SK-N-SH treated with all-trans-retinoic acid at 6 μM for 48 hours (cell line): ENCODE data around the gene ADRA2C.

Source experiments
- ATAC-seq: fragments of 200-7000 bp; cut with Tn5 transposase; 3 replicates; pipeline ENCODE4 v1.9.1; 2020; ENCODE audit warnings: mild to moderate bottlenecking, moderate library complexity
- ARNTL ChIP-seq: fragments of 450-650 bp; formaldehyde crosslinking; IDR thresholded peaks from 2 replicates; pipeline ENCODE4 v1.5.0; 2020; ENCODE audit warnings: low read depth, mild to moderate bottlenecking, moderate library complexity, borderline replicate concordance
- BACH2 ChIP-seq: fragments of 250-450 bp; sonication (Bioruptor Pico); IDR thresholded peaks from 2 replicates; pipeline ENCODE4 v1.9.0; 2021; ENCODE audit warnings: mild to moderate bottlenecking, borderline replicate concordance
- CREB5 ChIP-seq: fragments of 250-450 bp; sonication (Bioruptor Pico); IDR thresholded peaks from 2 replicates; pipeline ENCODE4 v1.5.1; 2020; ENCODE audit warnings: low read depth, mild to moderate bottlenecking, moderate library complexity
- CSDC2 ChIP-seq: fragments of 250-450 bp; sonication (Bioruptor Pico); IDR thresholded peaks from 2 replicates; pipeline ENCODE4 v1.5.0; 2020; ENCODE audit warnings: mild to moderate bottlenecking, moderate library complexity
- CSRNP3 ChIP-seq: fragments of 250-450 bp; sonication (Bioruptor Pico); IDR thresholded peaks from 2 replicates; pipeline ENCODE4 v1.5.1; 2021; ENCODE audit warnings: mild to moderate bottlenecking, moderate library complexity
- GLIS3 ChIP-seq: fragments of 250-450 bp; sonication (Bioruptor Pico); IDR thresholded peaks from 2 replicates; pipeline ENCODE4 v1.5.0; 2020; ENCODE audit warnings: mild to moderate bottlenecking, moderate library complexity
- OSR1 ChIP-seq: fragments of 250-450 bp; sonication (Bioruptor Pico); IDR thresholded peaks from 2 replicates; pipeline ENCODE4 v1.8.0; 2022; ENCODE audit warnings: moderate library complexity, mild to moderate bottlenecking, inconsistent platforms
- PATZ1 ChIP-seq: fragments of 250-450 bp; sonication (Bioruptor Pico); IDR thresholded peaks from 2 replicates; pipeline ENCODE4 v1.8.0; 2020; ENCODE audit warnings: mild to moderate bottlenecking, moderate library complexity, borderline replicate concordance
- POU6F1 ChIP-seq: fragments of 250-450 bp; sonication (Bioruptor Pico); IDR thresholded peaks from 2 replicates; pipeline ENCODE4 v1.8.0; 2021; ENCODE audit warnings: low read depth, mild to moderate bottlenecking, moderate library complexity, borderline replicate concordance
- PPARA ChIP-seq: fragments of 250-450 bp; sonication (Bioruptor Pico); IDR thresholded peaks from 2 replicates; pipeline ENCODE4 v1.5.0; 2020; ENCODE audit warnings: mild to moderate bottlenecking, borderline replicate concordance
- RARB ChIP-seq: fragments of 250-450 bp; sonication (Bioruptor Pico); IDR thresholded peaks from 2 replicates; pipeline ENCODE4 v1.8.0; 2021; ENCODE audit warnings: mild to moderate bottlenecking, moderate library complexity
- TCF4 ChIP-seq: fragments of 250-450 bp; sonication (Bioruptor Pico); IDR thresholded peaks from 2 replicates; pipeline ENCODE4 v1.8.0; 2021; ENCODE audit warnings: mild to moderate bottlenecking, moderate library complexity, borderline replicate concordance
- TSHZ2 ChIP-seq: fragments of 250-450 bp; sonication (Bioruptor Pico); IDR thresholded peaks from 2 replicates; pipeline ENCODE4 v1.5.0; 2020; ENCODE audit warnings: mild to moderate bottlenecking, moderate library complexity
- ZC3H10 ChIP-seq: fragments of 250-450 bp; sonication (Bioruptor Pico); IDR thresholded peaks from 2 replicates; pipeline ENCODE4 v1.5.1; 2021; ENCODE audit warnings: mild to moderate bottlenecking, moderate library complexity
- ZNF565 ChIP-seq: fragments of 450-650 bp; formaldehyde crosslinking; conservative IDR thresholded peaks from 2 replicates; pipeline ENCODE4 v1.5.0; 2020; ENCODE audit warnings: low read depth, mild to moderate bottlenecking, moderate library complexity
- ZNF70 ChIP-seq: fragments of 450-650 bp; formaldehyde crosslinking; IDR thresholded peaks from 2 replicates; pipeline ENCODE4 v1.5.0; 2020; ENCODE audit warnings: mild to moderate bottlenecking, moderate library complexity

Gene ADRA2C

GRCh38 chr4:3785292-3785565, 19.0 kb downstream of the ADRA2C start (continued):
- no peak for TF ChIP-seq RARB
- no peak for TF ChIP-seq CSRNP3 (CRISPR knock-in tag)
- TF ChIP-seq CSDC2 (CRISPR knock-in tag): no peak
- TF ChIP-seq ZC3H10 (CRISPR knock-in tag): no peak
- no peak for TF ChIP-seq TSHZ2
- TF ChIP-seq GLIS3 (CRISPR knock-in tag): no peak
- TF ChIP-seq ZNF70 (CRISPR knock-in tag): no peak

- ATAC-seq: peak; percentile 62; the same call in 2 of the 3 replicates
Observed at GRCh38 chr4:3786196-3786869, 20.1 kb downstream of the ADRA2C start.

More at GRCh38 chr4:3786196-3786869, 20.1 kb downstream of the ADRA2C start:
- TF ChIP-seq GLIS3 (CRISPR knock-in tag) (no peak), PPARA (CRISPR knock-in tag) (no peak), TCF4 (CRISPR knock-in tag) (no peak; the same call in 1 of the 2 replicates), POU6F1 (CRISPR knock-in tag) (no peak), PATZ1 (CRISPR knock-in tag) (no peak), OSR1 (CRISPR knock-in tag) (no peak), BACH2 (no peak), ZNF70 (CRISPR knock-in tag) (no peak), CREB5 (CRISPR knock-in tag) (no peak), ZNF565 (CRISPR knock-in tag) (no peak), ARNTL (CRISPR knock-in tag) (no peak), ZC3H10 (CRISPR knock-in tag) (no peak), CSRNP3 (CRISPR knock-in tag) (no peak), RARB (no peak), TSHZ2 (no peak)
